ENCODE measurements around the gene GATB.

Gene GATB

DNA sequence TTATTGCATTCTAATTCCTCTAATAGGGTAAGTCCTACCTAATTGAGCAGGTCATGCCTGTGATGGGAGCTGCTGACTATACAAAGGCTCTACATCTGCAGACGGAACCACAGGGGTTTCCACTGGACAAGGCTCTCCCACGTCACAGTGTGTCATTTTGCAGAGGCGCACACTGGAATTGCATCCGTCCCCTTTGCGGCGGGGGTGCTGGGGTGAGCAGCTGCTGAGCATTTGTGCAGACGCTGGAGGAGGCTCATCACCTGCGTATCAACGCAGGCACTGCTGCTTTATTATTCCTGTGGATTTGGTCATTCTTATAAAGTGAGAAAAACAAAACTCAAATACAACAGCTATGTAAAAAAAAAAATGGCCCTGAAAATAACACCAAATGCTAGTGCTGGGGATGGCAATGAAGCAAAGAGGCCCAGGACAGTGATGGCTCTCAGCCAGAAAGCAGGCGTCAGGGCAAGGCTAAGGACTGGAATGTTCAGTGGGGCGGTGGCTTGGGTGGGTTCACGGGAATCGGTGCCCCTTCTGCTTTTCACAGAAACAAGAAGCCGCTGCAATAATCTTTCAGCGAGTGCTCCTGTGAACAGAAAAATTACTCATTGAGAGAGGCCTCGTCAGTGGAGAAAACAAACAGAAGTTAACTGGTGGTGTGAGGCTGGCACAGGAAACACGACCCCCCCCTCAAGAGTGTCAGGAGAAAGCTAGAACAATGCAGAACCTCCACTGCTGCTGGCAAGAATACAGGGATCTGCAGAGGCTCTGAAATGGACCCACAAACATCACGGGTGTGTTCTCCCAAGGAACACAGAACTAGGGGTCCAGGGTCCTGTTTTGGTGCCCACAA, 67.8 kb downstream of the GATB start:
- ChIA-PET POLR2A (no interaction called here), CTCF (interaction anchor here (1.5 to 2.4 kb wide), 3 partner anchors 10 to 14 kb away, joined by 3 to 8 read pairs (median 7); no protein-coding TSS in a partner anchor)
- TF ChIP-seq CTCF (IDR thresholded peaks at IDR 0.05; ENCODE audit: control extremely low read depth, extremely low read depth, low read depth, missing control alignments), result no peak
- no peak for DNase-seq (ENCODE audit: extremely low spot score)

GRCh38 chr4:151692443-151692782, 68.4 kb downstream of the GATB start:
- no peak for TF ChIP-seq CTCF (IDR thresholded peaks at IDR 0.05; ENCODE audit: control extremely low read depth, extremely low read depth, low read depth, missing control alignments)
- ChIA-PET CTCF (interaction anchor here (1.5 kb wide), 1 partner anchor 14 kb away, joined by 3 read pairs; no protein-coding TSS in a partner anchor), POLR2A (interaction anchor here (0.6 kb wide), 1 partner anchor 321 kb away, joined by 6 read pairs; no protein-coding TSS in a partner anchor)
- no peak for DNase-seq (ENCODE audit: extremely low spot score)

- no peak for TF ChIP-seq CTCF (IDR thresholded peaks at IDR 0.05; ENCODE audit: control extremely low read depth, extremely low read depth, low read depth, missing control alignments)
- ChIA-PET CTCF (interaction anchor here (1.5 kb wide), 1 partner anchor 13 kb away, joined by 3 read pairs; no protein-coding TSS in a partner anchor), POLR2A (interaction anchor here (0.6 kb wide), 1 partner anchor 320 kb away, joined by 6 read pairs; no protein-coding TSS in a partner anchor)
- DNase-seq (ENCODE audit: extremely low spot score), result no peak
Measured at GRCh38 chr4:151691639-151692442, 69.0 kb downstream of the GATB start.

- no peak for TF ChIP-seq CTCF (IDR thresholded peaks at IDR 0.05; ENCODE audit: control extremely low read depth, extremely low read depth, low read depth, missing control alignments)
- DNase-seq (ENCODE audit: extremely low spot score), result no peak
- CTCF ChIA-PET, result interaction anchor here (1.4 kb wide), 1 partner anchor 9 kb away, joined by 3 read pairs; no protein-coding TSS in a partner anchor
- POLR2A ChIA-PET, result no interaction called here
Measured at GRCh38 chr4:151690876-151691275, 69.9 kb downstream of the GATB start.

DNA sequence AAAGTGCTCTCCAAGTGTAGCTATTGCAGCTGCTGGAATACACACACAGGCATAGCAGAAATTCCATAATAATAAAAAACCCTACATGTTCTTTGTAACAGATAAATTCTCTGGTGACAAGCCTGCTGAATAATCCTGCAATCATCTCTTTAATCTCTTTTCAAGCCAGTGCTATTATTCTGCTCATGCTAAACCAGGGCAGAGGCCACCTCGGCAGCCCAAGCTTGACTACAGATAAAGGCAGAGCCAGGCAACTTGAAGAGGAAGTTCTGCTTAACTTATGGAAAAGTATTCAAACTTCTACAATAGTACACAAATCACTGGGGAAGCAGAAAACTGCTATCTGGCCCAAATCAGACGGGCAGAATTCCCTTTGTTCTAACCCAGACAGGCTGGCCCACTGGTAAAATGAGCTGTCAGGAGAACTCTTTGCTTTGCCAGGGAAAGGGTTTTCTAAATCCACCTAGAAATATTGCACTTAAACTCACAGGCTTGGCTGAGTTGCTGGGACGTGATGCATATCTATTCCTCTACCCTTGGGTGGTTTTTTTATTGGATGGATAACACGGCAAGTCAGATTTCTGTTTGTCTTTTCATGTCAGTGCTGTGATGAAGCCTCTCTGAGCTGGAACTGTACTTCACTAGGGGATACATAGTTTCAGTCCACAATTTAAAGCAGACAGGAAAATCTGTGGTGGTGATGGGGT, 70.5 kb downstream of the GATB start:
- no peak for TF ChIP-seq CTCF (IDR thresholded peaks at IDR 0.05; ENCODE audit: control extremely low read depth, extremely low read depth, low read depth, missing control alignments)
- ChIA-PET POLR2A (no interaction called here), CTCF (interaction anchor here (1.2 to 1.4 kb wide), 2 partner anchors 9 to 12 kb away, joined by 3 read pairs; no protein-coding TSS in a partner anchor)
- DNase-seq (ENCODE audit: extremely low spot score), result no peak
